ENCODE data around the gene PDE1C.
A peak's percentile ranks its signal among the peaks of the same experiment; 100 is the strongest.

PDE1C gene

GRCh38 chr7:32047801-32048200 is 22.4 kb downstream of the PDE1C start:
- no peak for TF ChIP-seq CTCF (IDR thresholded peaks at IDR 0.05; ENCODE audit: control insufficient read depth, extremely low read depth, insufficient read depth)
- DNase-seq (ENCODE audit: low read depth), result no peak
- H3K4me3 ChIP-seq (ENCODE audit: low read depth, low read length), result no peak overlapping the region

GRCh38 chr7:32047075-32047474 is 23.1 kb downstream of the PDE1C start:
- no peak for DNase-seq (ENCODE audit: low read depth)

GRCh38 chr7:32045228-32045627 is 25.0 kb downstream of the PDE1C start:
- TF ChIP-seq CTCF (IDR thresholded peaks at IDR 0.05; ENCODE audit: control insufficient read depth, extremely low read depth, insufficient read depth), result no peak
- no peak for DNase-seq (ENCODE audit: low read depth)
- no peak overlapping the region for H3K4me3 ChIP-seq (ENCODE audit: low read depth, low read length)

More at GRCh38 chr7:32047075-32047474, 23.1 kb downstream of the PDE1C start:
- no peak overlapping the region for H3K4me3 ChIP-seq (ENCODE audit: low read depth, low read length)
- no peak for TF ChIP-seq CTCF (IDR thresholded peaks at IDR 0.05; ENCODE audit: control insufficient read depth, extremely low read depth, insufficient read depth)

- DNase-seq (ENCODE audit: low read depth), result no peak
- TF ChIP-seq CTCF (IDR thresholded peaks at IDR 0.05; ENCODE audit: control insufficient read depth, extremely low read depth, insufficient read depth), result no peak
- no peak overlapping the region for H3K4me3 ChIP-seq (ENCODE audit: low read depth, low read length)
Measured at GRCh38 chr7:32044739-32045138, 25.5 kb downstream of the PDE1C start.

- DNase-seq (ENCODE audit: low read depth), result no peak
- TF ChIP-seq CTCF (IDR thresholded peaks at IDR 0.05; ENCODE audit: control insufficient read depth, extremely low read depth, insufficient read depth), result no peak
- H3K4me3 ChIP-seq (ENCODE audit: low read depth, low read length), result no peak overlapping the region
Measured at GRCh38 chr7:32043688-32044087, 26.5 kb downstream of the PDE1C start.

- DNase-seq (ENCODE audit: low read depth), result no peak
- H3K4me3 ChIP-seq (ENCODE audit: low read depth, low read length), result no peak overlapping the region
- TF ChIP-seq CTCF (IDR thresholded peaks at IDR 0.05; ENCODE audit: control insufficient read depth, extremely low read depth, insufficient read depth), result no peak
Measured at GRCh38 chr7:32042900-32043299, 27.3 kb downstream of the PDE1C start.

GRCh38 chr7:32039000-32039756 is 31.0 kb downstream of the PDE1C start:
- TF ChIP-seq CTCF (IDR thresholded peaks at IDR 0.05; ENCODE audit: control insufficient read depth, extremely low read depth, insufficient read depth), result peak; percentile 60
- DNase-seq (ENCODE audit: low read depth), result peak; percentile 4
- no peak overlapping the region for H3K4me3 ChIP-seq (ENCODE audit: low read depth, low read length)
